Heart right ventricle (tissue), 16 donors: ENCODE data around the gene KIR3DL2. TPM values are rescaled to one million over a fixed set of nuclear protein-coding genes. Genes with fewer than 3 reads are reported as not detected.
"Not testable (repeated sequence)": the region's sequence is repeated elsewhere in the genome, so short reads cannot be mapped to it uniquely, and the experiment has no call there.

Source experiments
- ATAC-seq, 8 donors: fragments of 200-7000 bp; cut with Tn5 transposase; one replicate each; pipeline ENCODE4 v1.9.1; 2020; ENCODE audit warnings: mild to moderate bottlenecking in 8 of 8, moderate library complexity in 8 of 8, moderate number of reproducible peaks in 1 of 8
- DNase-seq, 2 donors: peaks; one replicate each; pipeline ENCODE4 v3.0.0-alpha.2; 2020
- H3K27ac ChIP-seq, 10 donors: fragments of 200-600 bp; sonication (generic) in 2 of 10; one replicate each; pipeline versions ENCODE4 v1.5.0 to v1.8.0; 2020 to 2022; ENCODE audit warnings: mild to moderate bottlenecking in 3 of 10
- H3K27me3 ChIP-seq, 7 donors: fragments of 200-600 bp; one replicate each; pipeline ENCODE4 v1.8.0; 2021 to 2022; ENCODE audit warnings: mild to moderate bottlenecking in 2 of 7
- H3K36me3 ChIP-seq, 9 donors: fragments of 200-600 bp; sonication (generic) in 1 of 9; one replicate each; pipeline versions ENCODE4 v1.5.0 to v1.8.0; 2020 to 2022; ENCODE audit warnings: mild to moderate bottlenecking in 2 of 9
- H3K4me1 ChIP-seq, 9 donors: fragments of 200-600 bp; sonication (generic) in 1 of 9; one replicate each; pipeline versions ENCODE4 v1.5.0 to v1.8.0; 2020 to 2022; ENCODE audit warnings: mild to moderate bottlenecking in 4 of 9
- H3K4me3 ChIP-seq, 10 donors: fragments of 200-600 bp; sonication (generic) in 2 of 10; one replicate each; pipeline versions ENCODE4 v1.5.0 to v1.8.0; 2020 to 2022; ENCODE audit warnings: mild to moderate bottlenecking in 7 of 10, moderate library complexity in 2 of 10
- H3K9me3 ChIP-seq, 11 donors: fragments of 200-600 bp in 10 of 11; sonication (generic) in 2 of 11; one replicate each; pipeline versions ENCODE4 v1.5.0 to v1.8.0; 2013 to 2022; ENCODE audit warnings: mild to moderate bottlenecking in 2 of 11, control low read depth in 1 of 11, moderate library complexity in 1 of 11
- WGBS, 2 donors: extraction: QIAGEN DNeasy Blood & Tissue Kit; methylation state at CpG; one replicate each; pipeline ENCODE4 v1.1.7; 2013; ENCODE audit warnings: inconsistent platforms in 1 of 2; 5-methylcytosine and 5-hydroxymethylcytosine counted together
- intact Hi-C, 10 donors: fragments of 100-400 bp; cut with DNase I; formaldehyde crosslinking; loops; one replicate each; pipeline versions ENCODE4 v1.11.1 to v1.14.2; 2022
- polyA plus RNA-seq, 2 donors: library from polyadenylated mRNA; stranded (reverse); fragments of 200-250 nt; gene quantifications; one replicate each; pipeline ENCODE4 v1.2.3, GENCODE V29; 2013
- total RNA-seq, 10 donors: library from RNA; stranded (reverse); fragmentation: NEBNext Ultra II Directional in 3 of 10; extraction: Animal tissue kit (Norgen Biotek cat#: 25700) in 3 of 10; gene quantifications; one replicate each; pipeline versions ENCODE4 v1.2.1 to v1.2.4, GENCODE V29; 2021 to 2023
- TF ChIP-seq, protein P1 (sequence below), 9 donors: fragments of 200-600 bp; sonication (generic) in 2 of 9; IDR thresholded peaks; one replicate each; pipeline versions ENCODE4 v1.5.0 to v1.8.0; 2021 to 2022; ENCODE audit warnings: antibody characterized with exemption in 9 of 9, mild to moderate bottlenecking in 5 of 9, moderate library complexity in 1 of 9
- donor health status: Arrhythmogenic right ventricular cardiomyopathy.
- donor health status: ischemic (EF 13 %, LVEDD 7.1; RV severe dilation, severe dysfunction).
- donor health status: healthy with polysubstance abuse.
- donor health status: DM: no; HTN: yes; CAD: no.
- donor health status: DM: no; HTN: no; CAD: no.
- donor health status: ischemic (EF 25% LVEDD 6.9; RV normal size, moderate dysfunction).
- donor health status: ischemic (EF 25% LVEDD 5.7; RV mildly dilated, moderate dysfunction).
- donor health status: healthy.
- donor health status: DM: yes; HTN: yes; CAD: no.
- donor health status: Ischemic cardiomyopathy.
- donor health status: ischemic (EF 35%, LVEDD 5.7; RV mildly dilated, moderate dysfunction).
- donor health status: nonischemic (EF 11% LVEDD 7.7; RV severe dilation, severe dysfunction).
- donor health status: DM: yes; HTN: yes; CAD: no.
- donor health status: PGD.
- donor health status: ischemic (EF 29% LVEDD 5.4; RV normal size, mild dysfunction).
- donor health status: nonischemic (EF 23%, LVEDD 6.1; RV moderate dilation, normal function).

The KIR3DL2 gene
- total and polyA plus RNA-seq, 12 donors: 0.95 TPM; not detected in 11

- H3K4me3 ChIP-seq: no peak overlapping the region
- H3K4me1 ChIP-seq: no peaks in the 10 kb centered on the region
- H3K36me3 ChIP-seq: no peaks in the 10 kb centered on the region
- ATAC-seq (no peak), DNase-seq (no peak)
- no peaks in the 10 kb centered on the region for H3K9me3 ChIP-seq
- WGBS, 2 donors: 85% methylated on average over 7 of the region's 7 CpGs
- H3K27me3 ChIP-seq: peaks cover 0 to 25% (median 16%) of the 10 kb centered on the region in 7 donors
- no peak overlapping the region for H3K27ac ChIP-seq
- intact Hi-C loops: no loop called here
- TF ChIP-seq, protein P1, sequence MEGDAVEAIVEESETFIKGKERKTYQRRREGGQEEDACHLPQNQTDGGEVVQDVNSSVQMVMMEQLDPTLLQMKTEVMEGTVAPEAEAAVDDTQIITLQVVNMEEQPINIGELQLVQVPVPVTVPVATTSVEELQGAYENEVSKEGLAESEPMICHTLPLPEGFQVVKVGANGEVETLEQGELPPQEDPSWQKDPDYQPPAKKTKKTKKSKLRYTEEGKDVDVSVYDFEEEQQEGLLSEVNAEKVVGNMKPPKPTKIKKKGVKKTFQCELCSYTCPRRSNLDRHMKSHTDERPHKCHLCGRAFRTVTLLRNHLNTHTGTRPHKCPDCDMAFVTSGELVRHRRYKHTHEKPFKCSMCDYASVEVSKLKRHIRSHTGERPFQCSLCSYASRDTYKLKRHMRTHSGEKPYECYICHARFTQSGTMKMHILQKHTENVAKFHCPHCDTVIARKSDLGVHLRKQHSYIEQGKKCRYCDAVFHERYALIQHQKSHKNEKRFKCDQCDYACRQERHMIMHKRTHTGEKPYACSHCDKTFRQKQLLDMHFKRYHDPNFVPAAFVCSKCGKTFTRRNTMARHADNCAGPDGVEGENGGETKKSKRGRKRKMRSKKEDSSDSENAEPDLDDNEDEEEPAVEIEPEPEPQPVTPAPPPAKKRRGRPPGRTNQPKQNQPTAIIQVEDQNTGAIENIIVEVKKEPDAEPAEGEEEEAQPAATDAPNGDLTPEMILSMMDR (IDR thresholded peaks at IDR 0.05): no peak
Measured at GRCh38 chr19:54906819-54907218, 56.6 kb downstream of the KIR3DL2 start.

GRCh38 chr19:54907899-54908298, 57.7 kb downstream of the KIR3DL2 start:
- ATAC-seq, H3K4me1 ChIP-seq, H3K4me3 ChIP-seq, DNase-seq, H3K9me3 ChIP-seq, intact Hi-C loops, H3K27ac ChIP-seq, H3K36me3 ChIP-seq: not testable (repeated sequence)
- peaks cover 0 to 25% (median 16%) of the 10 kb centered on the region in 7 donors for H3K27me3 ChIP-seq
- 47 to 56% methylated on average over 3 to 4 of the region's 5 CpGs for WGBS, 2 donors

Other genes starting within 250 kb of the KIR3DL2 start
- gene LILRB1, start 220.0 kb upstream of the KIR3DL2 start, total RNA-seq: 10 to 100 TPM in 1 of 10 donors, 1 to 10 TPM in 6, under 1 TPM in 3; 0.28 to 16.9 (median 1.5) TPM
- gene LILRB1, start 220.0 kb upstream of the KIR3DL2 start, polyA plus RNA-seq: 1 to 10 TPM in 1 of 2 donors, under 1 TPM in 1; 0.54 to 1.4 TPM
- 10 to 100 TPM in 1 of 10 donors, 1 to 10 TPM in 8, under 1 TPM in 1; 0.99 to 22.4 (median 1.8) TPM for gene LILRB4, start 187.5 kb upstream of the KIR3DL2 start, total RNA-seq
- 1 to 10 TPM; 2.0 to 2.2 TPM for gene LILRB4, start 187.5 kb upstream of the KIR3DL2 start, polyA plus RNA-seq
- gene KIR3DL3, start 126.0 kb upstream of the KIR3DL2 start, total RNA-seq: not detected
- not detected for gene KIR3DL3, start 126.0 kb upstream of the KIR3DL2 start, polyA plus RNA-seq
- gene KIR2DL3, start 111.9 kb upstream of the KIR3DL2 start, total RNA-seq: under 1 TPM in 1 of 10 donors, not detected in 9; 0.42 TPM
- under 1 TPM in 1 of 2 donors, not detected in 1; 0.03 TPM for gene KIR2DL3, start 111.9 kb upstream of the KIR3DL2 start, polyA plus RNA-seq
- gene KIR2DL1, start 80.7 kb upstream of the KIR3DL2 start, total RNA-seq: under 1 TPM in 1 of 10 donors, not detected in 9; 0.16 TPM
- under 1 TPM in 1 of 2 donors, not detected in 1; 0.04 TPM for gene KIR2DL1, start 80.7 kb upstream of the KIR3DL2 start, polyA plus RNA-seq
- under 1 TPM in 1 of 10 donors, not detected in 9; 0.62 TPM for gene KIR2DL4, start 46.8 kb upstream of the KIR3DL2 start, total RNA-seq
- under 1 TPM in 1 of 2 donors, not detected in 1; 0.04 TPM for gene KIR2DL4, start 46.8 kb upstream of the KIR3DL2 start, polyA plus RNA-seq
- under 1 TPM in 3 of 10 donors, not detected in 7; 0.13 to 0.90 (median 0.14) TPM for gene KIR3DL1, start 34.0 kb upstream of the KIR3DL2 start, total RNA-seq
- not detected for gene KIR3DL1, start 34.0 kb upstream of the KIR3DL2 start, polyA plus RNA-seq
- gene KIR2DS4, start 17.8 kb upstream of the KIR3DL2 start, total RNA-seq: under 1 TPM in 2 of 10 donors, not detected in 8; 0.14 to 0.28 TPM
- not detected for gene KIR2DS4, start 17.8 kb upstream of the KIR3DL2 start, polyA plus RNA-seq
- gene FCAR, start 23.8 kb downstream of the KIR3DL2 start, total RNA-seq: 1 to 10 TPM in 2 of 10 donors, under 1 TPM in 5, not detected in 3; 0.33 to 1.8 (median 0.68) TPM
- gene FCAR, start 23.8 kb downstream of the KIR3DL2 start, polyA plus RNA-seq: under 1 TPM in 1 of 2 donors, not detected in 1; 0.19 TPM
- gene NCR1, start 55.7 kb downstream of the KIR3DL2 start, total RNA-seq: under 1 TPM in 3 of 10 donors, not detected in 7; 0.38 to 0.81 (median 0.60) TPM
- not detected for gene NCR1, start 55.7 kb downstream of the KIR3DL2 start, polyA plus RNA-seq
- not detected for gene NLRP7, start 97.1 kb downstream of the KIR3DL2 start, total RNA-seq
- not detected for gene NLRP7, start 97.1 kb downstream of the KIR3DL2 start, polyA plus RNA-seq
- gene NLRP2, start 115.9 kb downstream of the KIR3DL2 start, total RNA-seq: 1 to 10 TPM in 1 of 10 donors, under 1 TPM in 3, not detected in 6; 0.33 to 2.8 (median 0.53) TPM
- under 1 TPM in 1 of 2 donors, not detected in 1; 0.04 TPM for gene NLRP2, start 115.9 kb downstream of the KIR3DL2 start, polyA plus RNA-seq
- under 1 TPM; 0.37 to 0.73 (median 0.46) TPM for gene GP6, start 187.8 kb downstream of the KIR3DL2 start, total RNA-seq
- gene GP6, start 187.8 kb downstream of the KIR3DL2 start, polyA plus RNA-seq: 1 to 10 TPM in 1 of 2 donors, under 1 TPM in 1; 0.58 to 1.5 TPM
- gene RDH13, start 212.7 kb downstream of the KIR3DL2 start, total RNA-seq: 10 to 100 TPM; 32.4 to 72.0 (median 54.5) TPM
- gene RDH13, start 212.7 kb downstream of the KIR3DL2 start, polyA plus RNA-seq: 10 to 100 TPM; 21.4 to 36.1 TPM
- 1 to 10 TPM in 5 of 10 donors, under 1 TPM in 4, not detected in 1; 0.53 to 2.7 (median 1.1) TPM for gene EPS8L1, start 225.4 kb downstream of the KIR3DL2 start, total RNA-seq
- 1 to 10 TPM; 3.7 to 7.9 TPM for gene EPS8L1, start 225.4 kb downstream of the KIR3DL2 start, polyA plus RNA-seq